ENCODE measurements around the gene ZNF655.
"Not testable (repeated sequence)": the region's sequence is repeated elsewhere in the genome, so short reads cannot be mapped to it uniquely, and the experiment has no call there.

Gene ZNF655, protein sequence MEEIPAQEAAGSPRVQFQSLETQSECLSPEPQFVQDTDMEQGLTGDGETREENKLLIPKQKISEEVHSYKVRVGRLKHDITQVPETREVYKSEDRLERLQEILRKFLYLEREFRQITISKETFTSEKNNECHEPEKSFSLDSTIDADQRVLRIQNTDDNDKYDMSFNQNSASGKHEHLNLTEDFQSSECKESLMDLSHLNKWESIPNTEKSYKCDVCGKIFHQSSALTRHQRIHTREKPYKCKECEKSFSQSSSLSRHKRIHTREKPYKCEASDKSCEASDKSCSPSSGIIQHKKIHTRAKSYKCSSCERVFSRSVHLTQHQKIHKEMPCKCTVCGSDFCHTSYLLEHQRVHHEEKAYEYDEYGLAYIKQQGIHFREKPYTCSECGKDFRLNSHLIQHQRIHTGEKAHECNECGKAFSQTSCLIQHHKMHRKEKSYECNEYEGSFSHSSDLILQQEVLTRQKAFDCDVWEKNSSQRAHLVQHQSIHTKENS

DNA sequence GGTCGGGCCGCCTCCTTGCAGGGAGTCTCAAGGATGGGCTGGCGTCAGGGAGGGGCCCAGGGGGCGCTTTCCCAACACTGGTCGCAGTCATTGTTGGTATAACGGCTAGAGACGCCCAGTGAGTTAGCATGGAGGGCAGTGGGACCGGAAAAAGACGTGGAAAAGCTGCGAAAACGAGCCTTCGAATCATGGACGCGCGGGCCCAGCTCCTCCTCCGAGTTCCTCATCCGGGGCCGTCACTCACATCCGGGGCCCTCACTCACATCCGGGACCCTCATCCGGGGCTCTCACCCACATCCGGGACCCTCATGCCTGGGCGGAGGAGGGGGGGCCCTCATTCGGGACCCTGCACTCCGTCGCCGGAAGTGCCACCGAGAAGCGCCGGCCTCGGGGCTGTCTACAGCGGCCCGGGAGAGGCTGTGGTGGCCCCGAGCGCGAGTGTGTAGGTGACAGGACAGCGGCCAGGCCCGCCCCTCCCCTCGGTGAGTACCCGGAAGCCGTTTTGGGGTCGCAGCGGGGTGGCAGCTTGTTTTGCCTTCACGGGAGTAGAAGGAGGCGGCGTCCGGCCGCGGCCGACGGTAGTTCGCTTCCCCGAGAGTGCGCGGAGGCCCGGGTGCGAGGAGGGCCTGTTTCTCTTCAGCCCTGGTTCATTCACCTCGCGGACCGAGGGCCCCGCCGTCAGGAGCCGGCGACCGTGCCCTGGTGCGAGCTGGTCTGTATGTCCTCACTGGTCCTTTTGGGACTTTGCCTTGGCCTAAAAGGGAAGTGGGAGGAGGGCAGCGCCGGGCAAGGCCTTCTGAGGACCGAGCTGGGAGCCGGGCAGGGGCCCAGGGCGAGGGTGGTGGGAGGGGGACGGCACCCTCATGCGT is at the start of gene ZNF655:
Gene ZNF655 (plus strand): TSS at position 337 of the 869 bp plus-strand sequence. CDS start 1,918 bp downstream, outside the sequence.
- peak; percentile 91 for DNase-seq

DNA sequence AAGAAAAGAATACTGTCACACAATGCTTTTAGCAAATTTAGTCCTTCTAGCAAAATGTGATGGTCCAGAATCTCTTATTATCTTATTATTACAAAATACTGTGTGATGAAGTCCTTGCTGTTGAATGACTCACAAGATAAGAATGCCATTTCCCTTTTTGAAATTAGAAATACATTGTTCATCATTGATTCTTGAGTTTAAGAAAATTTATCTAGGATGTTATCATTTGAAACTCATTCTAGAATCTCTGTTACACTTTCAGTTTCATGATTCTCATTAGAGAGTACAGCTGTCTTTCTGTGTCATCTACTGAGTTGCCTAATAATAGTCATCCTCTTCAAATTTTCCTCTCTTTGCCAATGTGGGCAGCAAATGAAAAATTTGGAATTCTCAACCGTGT is 44.4 kb upstream of the ZNF655 start:
- no peak for DNase-seq

DNA sequence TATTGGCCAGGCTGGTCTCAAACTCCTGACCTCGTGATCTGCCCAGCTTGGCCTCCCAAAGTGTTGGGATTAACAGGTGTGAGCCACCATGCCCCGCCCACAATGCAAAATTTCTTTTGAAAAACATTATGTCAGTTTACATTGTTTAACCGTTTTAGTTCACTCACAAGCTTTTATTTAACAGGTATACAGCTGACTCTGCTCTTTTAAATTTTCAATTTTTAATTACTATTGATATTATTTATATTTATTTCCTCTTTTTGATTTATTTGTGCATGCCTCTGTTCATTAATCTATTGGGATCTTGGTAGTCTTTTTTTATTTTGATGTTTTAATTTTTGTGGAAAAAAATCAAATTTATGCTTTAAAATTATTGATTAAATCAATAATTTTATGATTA is 37.0 kb upstream of the ZNF655 start:
- no peak for DNase-seq

DNA sequence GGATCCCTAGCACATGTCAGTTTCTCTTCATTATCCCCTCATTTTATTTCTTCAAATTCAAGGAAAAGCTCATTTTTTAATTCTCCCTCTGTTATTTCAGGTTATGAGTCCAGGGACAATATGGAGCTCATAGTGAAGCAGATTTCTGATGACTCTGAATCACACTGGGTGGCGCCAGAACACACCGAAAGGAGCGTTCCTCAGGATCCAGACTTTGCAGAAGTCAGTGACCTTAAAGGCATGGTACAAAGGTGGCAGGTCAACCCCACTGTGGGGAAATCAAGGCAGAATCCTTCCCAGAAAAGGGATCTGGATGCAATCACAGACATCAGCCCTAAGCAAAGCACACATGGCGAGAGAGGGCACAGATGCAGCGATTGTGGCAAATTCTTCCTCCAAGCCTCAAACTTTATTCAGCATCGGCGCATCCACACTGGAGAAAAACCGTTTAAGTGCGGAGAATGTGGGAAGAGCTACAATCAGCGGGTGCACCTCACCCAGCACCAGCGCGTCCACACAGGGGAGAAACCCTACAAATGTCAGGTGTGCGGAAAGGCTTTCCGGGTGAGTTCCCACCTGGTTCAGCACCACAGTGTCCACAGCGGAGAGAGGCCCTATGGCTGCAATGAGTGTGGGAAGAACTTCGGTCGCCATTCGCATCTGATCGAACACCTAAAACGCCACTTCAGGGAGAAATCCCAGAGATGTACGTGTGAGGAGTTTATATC is 32.6 kb upstream of the ZNF655 start:
- no peak for DNase-seq

DNA sequence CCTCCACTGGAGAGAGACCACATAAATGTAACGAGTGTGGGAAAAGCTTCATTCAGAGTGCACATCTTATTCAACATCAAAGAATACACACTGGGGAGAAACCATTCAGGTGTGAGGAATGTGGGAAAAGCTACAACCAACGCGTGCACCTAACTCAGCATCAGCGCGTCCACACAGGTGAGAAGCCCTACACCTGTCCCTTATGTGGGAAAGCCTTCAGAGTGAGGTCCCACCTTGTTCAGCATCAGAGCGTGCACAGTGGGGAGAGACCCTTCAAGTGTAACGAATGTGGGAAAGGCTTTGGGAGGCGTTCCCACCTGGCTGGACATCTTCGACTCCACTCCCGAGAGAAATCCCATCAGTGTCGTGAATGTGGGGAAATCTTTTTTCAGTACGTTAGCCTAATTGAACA is 27.1 kb upstream of the ZNF655 start:
- DNase-seq = no peak

DNA sequence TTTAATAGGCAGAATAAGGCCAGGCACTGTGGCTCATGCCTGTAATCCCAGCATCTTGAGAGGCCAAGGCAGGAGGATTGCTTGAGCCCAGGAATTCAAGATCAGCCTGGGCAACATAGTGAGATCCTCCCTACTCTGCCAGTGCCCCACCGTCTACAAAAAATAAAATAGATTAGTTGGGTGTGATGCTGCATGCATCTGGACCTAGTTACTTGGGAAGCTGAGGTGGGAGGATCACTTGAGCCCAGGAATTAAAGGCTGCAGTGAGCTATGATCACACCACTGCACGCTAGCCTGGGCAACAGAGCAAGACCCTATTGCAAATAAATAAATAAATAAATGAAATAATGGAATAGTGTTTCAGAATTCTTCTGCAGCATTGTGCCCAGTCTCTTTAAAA is 22.8 kb upstream of the ZNF655 start:
- DNase-seq = no peak

DNA sequence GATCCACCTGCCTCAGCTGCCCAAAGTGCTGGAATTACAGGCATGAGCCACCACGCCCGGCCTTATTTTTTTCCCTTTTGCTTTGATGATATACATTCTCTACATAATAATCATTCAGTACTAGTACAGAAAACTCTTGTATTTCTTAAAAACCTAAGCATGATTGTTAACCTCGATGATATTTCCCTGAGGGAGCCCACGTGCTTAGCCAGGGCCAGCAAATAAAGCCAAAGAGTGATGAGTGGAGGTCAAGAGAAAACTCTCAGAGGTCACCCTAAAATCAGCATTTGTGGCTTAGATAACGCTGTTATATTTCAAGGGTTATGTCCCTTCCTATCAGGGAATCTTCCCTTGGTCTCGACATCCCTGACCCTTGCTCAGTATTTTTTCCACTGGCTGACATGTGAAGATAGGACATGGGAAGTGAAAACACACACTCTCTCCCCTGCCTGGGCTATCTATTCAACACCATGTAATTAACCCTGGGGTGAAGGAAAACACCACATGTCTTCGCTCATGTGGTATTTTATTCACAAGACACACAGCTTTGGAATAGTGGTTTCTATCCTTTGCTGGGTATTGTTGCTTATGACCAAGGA is 19.1 kb upstream of the ZNF655 start:
- no peak for DNase-seq

DNA sequence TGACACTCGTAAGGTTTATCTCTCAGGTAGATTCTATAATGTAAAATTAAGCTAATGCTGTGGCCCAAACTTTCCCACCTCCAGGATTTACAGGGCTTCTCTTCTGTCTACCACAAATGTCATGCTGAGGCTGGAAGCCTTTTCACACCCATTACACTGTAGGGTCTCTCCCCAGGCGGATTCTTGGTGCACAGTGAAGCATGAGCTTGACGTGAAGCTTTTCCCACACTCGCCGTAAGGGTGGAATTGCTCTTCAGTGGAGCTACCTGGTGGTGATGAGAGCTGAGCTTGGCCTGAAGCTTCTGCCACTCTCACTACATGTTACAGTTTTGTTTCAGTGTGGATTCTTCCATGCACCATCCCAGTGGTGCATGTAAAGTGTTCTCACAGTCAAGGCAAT is 17.9 kb upstream of the ZNF655 start:
- DNase-seq = no peak

DNA sequence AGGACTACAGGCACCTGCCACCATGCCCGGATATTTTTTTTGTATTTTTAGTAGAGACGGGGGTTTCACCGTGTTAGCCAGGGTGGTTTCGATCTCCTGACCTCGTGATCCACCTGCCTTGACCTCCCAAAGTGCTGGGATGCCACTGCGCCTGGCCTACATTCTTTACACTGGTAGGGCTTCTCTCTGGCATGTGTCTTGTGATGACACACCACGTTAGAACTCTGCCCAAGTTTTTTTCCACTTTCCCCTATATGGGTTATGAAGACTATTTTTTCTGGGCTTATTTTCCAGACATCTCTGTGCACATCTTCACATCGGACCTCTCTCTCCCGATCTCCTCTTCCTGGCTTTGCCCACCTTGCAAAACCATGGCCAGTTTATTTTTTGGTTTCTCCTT is 17.2 kb upstream of the ZNF655 start:
- DNase-seq = no peak

DNA sequence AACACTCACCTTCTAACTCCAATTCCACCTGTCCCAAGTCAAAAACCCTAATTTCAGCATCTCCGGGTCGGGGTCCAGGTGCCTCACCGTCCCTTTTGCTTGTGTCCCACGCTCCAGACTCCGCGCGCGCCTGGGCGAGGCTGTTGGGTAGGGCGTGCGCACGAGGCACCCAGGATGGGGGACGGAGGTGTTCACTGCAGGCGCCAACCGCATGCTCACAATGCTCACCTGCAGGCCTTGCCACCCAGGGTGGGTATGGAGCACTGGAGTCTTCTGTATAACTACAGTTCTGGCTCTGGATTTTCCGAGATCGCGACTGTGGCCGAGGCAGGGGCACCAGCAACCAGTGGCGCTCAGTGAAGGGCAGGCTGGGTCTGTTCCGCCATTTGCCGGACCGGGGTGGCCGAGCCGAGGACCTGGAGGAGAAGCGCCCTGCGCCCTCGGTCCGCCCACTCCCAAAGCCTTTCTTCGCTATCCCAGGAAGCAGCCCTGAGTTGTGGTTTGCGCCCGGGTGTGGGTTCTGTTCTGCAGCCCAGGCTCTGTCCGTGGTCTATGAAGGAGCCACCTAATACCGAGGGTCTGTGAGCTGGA is 15.3 kb upstream of the ZNF655 start:
- no peak for DNase-seq

DNA sequence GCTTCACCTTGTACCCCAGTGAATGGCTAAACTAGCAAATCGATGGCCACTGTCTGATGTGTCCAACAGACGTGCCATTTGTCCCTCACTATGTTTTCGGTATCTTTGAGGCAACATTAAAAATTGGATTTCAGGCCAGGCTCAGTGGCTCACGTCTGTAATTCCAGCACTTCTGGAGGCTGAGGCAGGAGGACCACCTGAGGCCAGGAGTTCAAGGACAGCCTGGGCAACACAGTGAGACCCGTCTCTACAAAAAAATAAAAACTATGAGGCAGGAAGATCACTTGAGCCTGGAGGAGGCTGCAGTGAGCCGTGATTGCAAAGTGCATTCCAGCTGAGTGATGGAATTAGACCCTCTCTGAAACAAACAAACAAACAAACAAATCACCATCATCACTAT is 14.5 kb upstream of the ZNF655 start:
- DNase-seq = no peak

DNA sequence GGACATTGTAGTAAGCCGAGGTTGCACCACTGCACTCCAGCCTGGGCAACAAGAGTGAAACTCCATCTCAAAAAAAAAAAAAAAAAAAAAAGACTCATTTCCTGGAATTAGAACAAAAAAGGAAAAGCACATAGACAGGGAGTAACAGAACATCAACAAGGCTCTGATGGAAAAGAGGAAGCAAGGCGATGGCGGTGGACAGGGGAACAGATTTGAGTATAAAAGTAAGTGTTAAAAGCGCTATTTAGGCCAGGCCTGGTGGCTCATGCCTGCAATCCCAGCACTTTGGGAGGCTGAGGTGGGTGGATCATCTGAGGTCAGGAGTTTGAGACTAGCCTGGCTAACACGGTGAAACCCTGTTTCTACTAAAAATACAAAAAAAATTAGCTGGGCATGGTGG is 13.1 kb upstream of the ZNF655 start:
- DNase-seq = not testable (repeated sequence)

DNA sequence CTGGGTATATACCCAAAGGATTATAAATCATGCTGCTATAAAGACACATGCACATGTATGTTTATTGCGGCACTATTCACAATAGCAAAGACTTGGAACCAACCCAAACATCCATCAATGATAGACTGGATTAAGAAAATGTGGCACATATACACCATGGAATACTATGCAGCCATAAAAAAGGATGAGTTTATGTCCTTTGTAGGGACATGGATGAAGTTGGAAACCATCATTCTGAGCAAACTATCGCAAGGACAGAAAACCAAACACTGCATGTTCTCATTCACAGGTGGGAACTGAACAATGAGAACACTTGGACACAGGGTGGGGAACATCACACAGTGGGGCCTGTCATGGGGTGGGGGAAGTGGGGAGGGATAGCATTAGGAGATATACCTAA is 8.9 kb upstream of the ZNF655 start:
- not testable (repeated sequence) for DNase-seq

DNA sequence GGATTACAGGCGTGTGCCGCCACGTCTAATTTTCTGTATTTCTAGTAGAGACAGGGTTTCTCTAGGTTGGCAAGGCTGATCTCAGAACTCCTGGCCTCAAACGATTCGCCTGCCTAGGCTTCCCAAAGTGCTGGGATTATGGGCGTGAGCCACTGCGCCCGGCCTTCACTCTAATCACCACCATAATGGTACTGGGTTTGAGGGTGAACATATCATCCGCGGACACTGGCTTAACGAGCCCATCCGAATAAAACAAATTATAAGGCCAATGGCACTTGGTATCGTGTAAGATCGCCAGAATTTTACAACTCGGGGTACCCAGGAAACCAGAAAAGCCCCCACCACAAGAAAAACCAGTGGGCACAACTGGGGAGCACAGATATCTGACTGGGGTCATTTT is 7.1 kb upstream of the ZNF655 start:
- no peak for DNase-seq

DNA sequence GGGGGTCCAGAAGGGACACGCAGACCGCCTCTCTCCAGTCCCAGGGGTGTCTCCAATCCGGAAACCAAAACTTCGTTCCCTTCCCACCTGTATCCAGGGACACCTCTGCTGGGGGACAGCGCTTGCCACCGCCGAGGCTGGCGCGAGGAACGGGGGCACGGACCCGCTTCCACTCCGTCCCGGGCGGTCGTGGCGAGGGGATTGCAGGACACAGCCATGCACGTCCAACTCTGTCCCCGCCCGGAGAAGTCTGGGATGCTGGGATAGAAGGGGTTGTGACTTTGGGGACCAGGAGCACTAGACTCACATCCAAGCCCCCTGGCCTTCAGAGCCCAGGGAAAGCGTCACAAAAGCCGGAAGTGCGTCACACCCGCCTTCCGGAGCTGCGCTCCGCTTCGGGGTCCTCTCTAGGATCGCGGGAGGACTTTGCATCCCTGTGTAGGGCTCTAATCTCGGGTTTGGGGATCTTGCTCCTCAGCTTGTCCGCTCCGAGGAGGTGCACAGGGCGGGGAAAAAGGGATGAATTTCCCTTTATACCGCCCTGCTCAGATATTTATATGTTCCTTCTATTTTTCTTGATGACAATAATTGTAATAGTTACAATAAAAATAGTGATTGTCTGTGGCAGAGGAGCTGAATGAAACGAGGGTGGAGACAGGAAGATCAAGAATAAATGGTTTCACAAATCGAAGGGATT is 6.5 kb upstream of the ZNF655 start, which contains the start of gene FAM200A:
Gene FAM200A (minus strand): TSS at position 348 of the 697 bp plus-strand sequence. CDS start 3,707 bp downstream, outside the sequence.
- DNase-seq = peak; percentile 87

DNA sequence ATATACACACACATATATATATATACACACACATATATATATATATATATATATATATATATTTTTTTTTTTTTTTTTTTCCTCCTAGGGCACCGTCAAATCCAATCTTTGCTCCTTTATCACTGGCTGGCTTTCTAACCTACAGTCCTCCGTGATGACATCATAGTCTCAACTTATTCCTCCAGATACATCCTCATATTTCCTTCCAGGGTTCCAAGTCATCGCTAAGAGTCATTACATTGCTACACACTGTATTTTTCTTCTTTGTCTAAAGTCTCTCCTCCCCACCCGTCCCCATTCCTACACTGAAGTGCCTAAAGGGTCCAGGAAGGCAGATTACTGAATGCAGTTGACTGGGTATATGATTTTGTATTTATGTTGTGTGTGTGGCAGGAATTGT is 5.4 kb upstream of the ZNF655 start:
- DNase-seq = no peak

DNA sequence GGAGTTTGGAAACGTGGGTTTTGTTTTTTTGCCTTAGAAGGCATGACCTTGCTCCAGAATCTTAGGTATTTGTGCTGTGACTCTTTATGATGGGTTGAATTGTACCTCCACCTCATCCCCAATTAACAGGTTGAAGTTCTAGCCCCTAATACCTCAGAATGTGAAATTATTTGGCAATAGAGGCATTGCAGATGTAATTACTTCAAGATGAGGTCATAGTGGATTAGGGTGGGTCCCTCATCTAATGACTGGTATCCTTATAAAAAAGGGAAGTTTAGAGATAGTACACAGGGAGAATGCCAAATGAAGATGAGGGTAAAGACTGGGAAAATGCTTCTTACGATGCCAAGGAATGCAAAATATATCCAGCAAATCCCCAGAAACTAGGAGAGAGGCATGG is 3.5 kb upstream of the ZNF655 start:
- no peak for DNase-seq

DNA sequence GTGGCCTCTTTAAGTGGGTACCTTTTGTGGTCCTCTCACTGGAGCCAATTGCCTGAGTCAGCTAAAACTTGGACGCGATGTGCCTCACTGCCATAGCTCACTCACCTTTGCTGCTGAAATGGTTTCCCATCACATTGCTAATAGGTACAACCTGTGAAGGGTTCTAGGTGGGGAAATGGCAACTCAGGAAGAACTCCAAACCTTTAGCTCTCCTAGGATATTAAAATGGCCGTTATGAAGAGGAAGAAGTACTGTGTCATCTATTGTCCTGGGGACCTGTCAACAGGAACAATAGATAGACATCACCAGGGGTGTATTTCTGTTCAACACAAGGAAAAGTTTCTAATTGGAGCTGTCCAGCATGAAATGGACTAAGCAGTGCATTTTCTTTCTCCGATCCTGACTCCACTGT is 1.2 kb upstream of the ZNF655 start:
- DNase-seq = no peak

DNA sequence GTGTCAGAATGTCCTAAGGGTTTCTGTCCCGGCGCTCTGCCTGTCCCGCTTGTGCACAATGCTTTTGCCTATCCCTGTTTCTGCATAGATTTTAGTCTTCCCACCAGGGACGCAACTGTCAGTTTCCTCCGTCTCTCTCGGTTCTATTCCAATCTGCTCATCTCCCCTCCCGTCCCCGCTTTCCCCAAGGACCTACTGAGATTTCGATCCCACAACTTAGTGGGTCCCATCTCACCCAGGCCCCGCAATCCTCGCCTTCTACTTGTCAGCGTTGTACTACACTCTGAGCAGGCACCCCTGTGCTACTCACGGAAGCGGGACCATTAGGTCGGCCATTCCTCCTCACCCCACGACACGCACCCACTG is 519 bp upstream of the ZNF655 start:
- no peak for DNase-seq

DNA sequence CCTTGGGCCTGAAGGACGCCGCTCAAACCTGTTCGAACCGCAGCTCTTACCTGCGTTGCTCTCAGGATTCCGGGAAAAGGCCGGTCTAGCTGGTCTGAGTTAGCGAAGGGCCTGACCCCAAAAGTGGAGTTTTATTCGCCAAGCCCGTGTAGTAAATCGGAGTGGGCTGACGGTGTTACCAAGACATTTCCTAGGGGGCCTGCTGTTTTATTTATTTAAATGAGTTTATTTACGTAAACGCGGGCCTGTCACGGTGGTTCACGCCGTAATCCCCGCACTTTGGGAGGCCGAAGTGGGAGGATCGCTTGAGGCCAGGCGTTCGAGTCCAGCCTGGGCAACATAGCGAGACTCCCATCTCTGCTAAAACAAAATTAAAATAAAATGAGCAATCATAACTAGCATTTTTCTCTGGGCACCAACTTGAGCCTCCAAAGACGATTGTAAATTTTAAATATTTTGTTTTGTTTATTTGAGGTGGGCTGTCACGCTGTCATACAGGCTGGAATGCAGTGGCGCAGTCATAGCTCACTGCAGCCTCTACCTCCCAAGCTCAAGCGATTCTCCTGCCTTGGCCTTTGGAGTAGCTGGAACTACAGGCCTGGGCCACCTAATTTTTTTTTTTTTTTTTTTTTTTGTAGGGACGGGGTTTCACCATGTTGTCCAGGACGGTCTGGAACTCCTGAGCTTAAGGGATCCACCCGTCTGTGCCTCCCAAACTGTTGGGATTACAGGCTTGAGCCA is 903 bp downstream of the ZNF655 start:
- DNase-seq = no peak

Measured in NCI-H774 (cell line).